Endothelial cell of umbilical vein (primary cell): ENCODE data around the gene DPP6. TPM values are rescaled to one million over a fixed set of nuclear protein-coding genes. Genes with fewer than 3 reads are reported as not detected.

Experiments used
- BruUV-seq: library from RNA; stranded (reverse); fragments of 400-500 nt; replicated peaks from 2 replicates; lab custom pipeline; 2021; lab: Mats Ljungman, UMichigan
- CTCF ChIA-PET: fragments of 300-600, 350-600 bp; sonication (Branson Sonifier 250); formaldehyde crosslinking; loops from one replicate; lab custom pipeline; 2021; ENCODE audit warnings: antibody characterized with exemption, inconsistent platforms; lab: Charles Lee
- POLR2A ChIA-PET: fragments of 300-600, 350-600 bp; sonication (Branson Sonifier 250); formaldehyde crosslinking; loops from one replicate; lab custom pipeline; 2021; ENCODE audit warnings: antibody characterized with exemption, inconsistent platforms; lab: Charles Lee
- DNase-seq: peaks from one replicate; pipeline ENCODE4 v3.0.0-alpha.2; 2011; ENCODE audit warnings: low read depth, low spot score
- FAIRE-seq: peaks from 2 replicates; lab custom pipeline; 2011; peaks lifted over from hg19 to GRCh38; lab: Jason Lieb, UNC
- H2AFZ ChIP-seq: 2 replicates; pipeline ENCODE4 v1.6.0; 2012; ENCODE audit warnings: low read depth, low read length, control low read depth, inconsistent platforms
- H3K27ac ChIP-seq: 2 replicates; pipeline ENCODE4 v1.5.1; 2011; ENCODE audit warnings: low read depth, mild to moderate bottlenecking, control low read depth, low read length, moderate library complexity; ENCODE audit not compliant: insufficient read depth
- H3K27me3 ChIP-seq, 2 experiments: 2 replicates each; pipeline versions ENCODE4 v1.6.0 to v1.6.1; 2011; ENCODE audit warnings: low read length in 2 of 2, mixed read lengths in 1 of 2; ENCODE audit not compliant: control insufficient read depth in 2 of 2, insufficient read depth in 2 of 2
- H3K36me3 ChIP-seq, 2 experiments: 2 replicates in 1 of 2; 3 replicates in 1 of 2; pipeline ENCODE4 v1.5.1; 2011; ENCODE audit warnings: low read length in 2 of 2, mild to moderate bottlenecking in 1 of 2, moderate library complexity in 1 of 2; ENCODE audit not compliant: control insufficient read depth in 2 of 2, insufficient read depth in 2 of 2; ENCODE audit errors: extremely low read depth in 1 of 2
- H3K4me1 ChIP-seq: 3 replicates; pipeline ENCODE4 v1.5.1; 2011; ENCODE audit warnings: mild to moderate bottlenecking, low read length; ENCODE audit not compliant: control insufficient read depth, insufficient read depth; ENCODE audit errors: extremely low read depth
- H3K4me2 ChIP-seq: 2 replicates; pipeline ENCODE4 v1.6.1; 2011; ENCODE audit warnings: low read length, control low read depth, mixed read lengths; ENCODE audit not compliant: insufficient read depth
- H3K4me3 ChIP-seq, 3 experiments: fragments of 200-600 bp in 1 of 3; sonication (generic), shearing (Covaris generic) in 1 of 3; replicated peaks in 1 of 3; 2 replicates each; pipeline ENCODE4 v1.5.1; 2011 to 2016; ENCODE audit warnings: control low read depth in 3 of 3, low read length in 3 of 3, mild to moderate bottlenecking in 2 of 3, inconsistent platforms in 1 of 3, low read depth in 1 of 3, moderate library complexity in 1 of 3; ENCODE audit not compliant: insufficient read depth in 1 of 3
- H3K79me2 ChIP-seq: 2 replicates; pipeline ENCODE4 v1.6.0; 2012; ENCODE audit warnings: low read length, inconsistent platforms; ENCODE audit not compliant: control insufficient read depth, insufficient read depth
- H3K9ac ChIP-seq: replicated peaks from 2 replicates; pipeline ENCODE3; 2011; ENCODE audit warnings: low read length, control low read depth; ENCODE audit not compliant: insufficient read depth; ENCODE audit errors: extremely low read depth
- H3K9me1 ChIP-seq: replicated peaks from 3 replicates; pipeline ENCODE4 v1.6.0; 2011; ENCODE audit warnings: mild to moderate bottlenecking, low read length; ENCODE audit not compliant: control insufficient read depth, insufficient read depth; ENCODE audit errors: extremely low read depth
- H3K9me3 ChIP-seq: replicated peaks from 2 replicates; pipeline ENCODE4 v1.5.1; 2012; ENCODE audit warnings: low read length, inconsistent platforms; ENCODE audit not compliant: control insufficient read depth, insufficient read depth
- H4K20me1 ChIP-seq: replicated peaks from 2 replicates; pipeline ENCODE3; 2011; ENCODE audit warnings: mild to moderate bottlenecking, low read length; ENCODE audit not compliant: control insufficient read depth, insufficient read depth; ENCODE audit errors: extremely low read depth
- EZH2 ChIP-seq: IDR thresholded peaks from 2 replicates; pipeline ENCODE4 v1.6.1; 2012; ENCODE audit warnings: borderline replicate concordance, low read depth, mild to moderate bottlenecking, moderate library complexity, low read length, inconsistent platforms; ENCODE audit not compliant: severe bottlenecking
- FOS ChIP-seq: IDR thresholded peaks from 2 replicates; pipeline ENCODE4 v1.6.1; 2011; ENCODE audit warnings: mild to moderate bottlenecking, low read length, moderate library complexity, borderline replicate concordance; ENCODE audit not compliant: insufficient read depth
- GATA2 ChIP-seq: IDR thresholded peaks from 2 replicates; pipeline ENCODE4 v1.7.0; 2011; ENCODE audit warnings: low read depth, mild to moderate bottlenecking, moderate library complexity, mixed read lengths, low read length; ENCODE audit not compliant: insufficient read length, insufficient read depth
- MAX ChIP-seq: IDR thresholded peaks from 2 replicates; pipeline ENCODE4 v1.6.1; 2011; ENCODE audit not compliant: insufficient read depth, insufficient read length
- MYC ChIP-seq: IDR thresholded peaks from one replicate; pipeline ENCODE4 v1.6.1; 2011; ENCODE audit warnings: mild to moderate bottlenecking, low read depth, low read length
- POLR2A ChIP-seq: IDR thresholded peaks from 2 replicates; pipeline ENCODE4 v1.6.1; 2012; ENCODE audit warnings: low read depth, mild to moderate bottlenecking, control low read depth, low read length
- POLR2AphosphoS5 ChIP-seq: IDR thresholded peaks from 2 replicates; pipeline ENCODE4 v1.6.1; 2012; ENCODE audit warnings: low read depth, mild to moderate bottlenecking, control low read depth, low read length, moderate library complexity; ENCODE audit not compliant: insufficient read depth
- dilution Hi-C: fragments of 300-500 bp; cut with MboI; formaldehyde crosslinking; loops from one replicate; pipeline ENCODE4 v1.15.0; 2019; ENCODE audit warnings: low sequenced_read_pairs; ENCODE audit not compliant: extremely low pct_ligation_motif_present
- intact Hi-C: fragments of 100-400 bp; cut with micrococcal nuclease; formaldehyde crosslinking; loops from one replicate; pipeline ENCODE4 v1.10.0; 2022
- polyA plus RNA-seq, 4 experiments: library from polyadenylated mRNA; depleted of rRNA in 3 of 4; stranded (reverse) in 3 of 4; unstranded in 1 of 4; fragments of >200 nt; gene quantifications; 2 replicates each; pipeline versions ENCODE4 v1.2.1 to v1.2.3, GENCODE V29; 2011 to 2012; ENCODE audit warnings: missing spikeins in 1 of 4
- total RNA-seq: library from RNA; stranded (reverse); gene quantifications from 2 replicates; pipeline ENCODE4 v1.2.3, GENCODE V29; 2021
- TF ChIP-seq, protein P1 (sequence below), 2 donors: IDR thresholded peaks; 1 replicate in 1 of 2; 2 replicates in 1 of 2; pipeline ENCODE4 v1.5.1; 2011; ENCODE audit warnings: low read length in 2 of 2, mild to moderate bottlenecking in 2 of 2, moderate library complexity in 2 of 2, control low read depth in 1 of 2, inconsistent platforms in 1 of 2, low read depth in 1 of 2; ENCODE audit not compliant: insufficient read depth in 1 of 2; ENCODE audit errors: extremely low read depth in 1 of 2

DPP6 gene
- total and polyA plus RNA-seq, 2 donors (not counting 3 experiments of a cell fraction or from before 2014, with no cell fraction given): not detected

GRCh38 chr7:154512121-154512833 is 460.1 kb downstream of the DPP6 start:
- dilution Hi-C loops: no loop called here
- no TSS peak for BruUV-seq
- no peak overlapping the region for H3K27ac ChIP-seq
- DNase-seq: no peak
- H3K9me1 ChIP-seq: no peaks in the 10 kb centered on the region
- H3K27me3 ChIP-seq: no peaks in the 10 kb centered on the region
- H3K9ac ChIP-seq: no peak overlapping the region
- intact Hi-C loops: no loop called here
- FAIRE-seq: no peak
- peaks cover 2% of the 10 kb centered on the region for H3K9me3 ChIP-seq
- H3K4me3 ChIP-seq: no peak overlapping the region
- ChIA-PET POLR2A (no interaction called here), CTCF (no interaction called here)
- no peaks in the 10 kb centered on the region for H3K4me1 ChIP-seq
- TF ChIP-seq FOS (no peak), EZH2 (no peak), MYC (no peak), POLR2A (no peak), MAX (no peak), POLR2AphosphoS5 (no peak), GATA2 (no peak)
- TF ChIP-seq, protein P1, sequence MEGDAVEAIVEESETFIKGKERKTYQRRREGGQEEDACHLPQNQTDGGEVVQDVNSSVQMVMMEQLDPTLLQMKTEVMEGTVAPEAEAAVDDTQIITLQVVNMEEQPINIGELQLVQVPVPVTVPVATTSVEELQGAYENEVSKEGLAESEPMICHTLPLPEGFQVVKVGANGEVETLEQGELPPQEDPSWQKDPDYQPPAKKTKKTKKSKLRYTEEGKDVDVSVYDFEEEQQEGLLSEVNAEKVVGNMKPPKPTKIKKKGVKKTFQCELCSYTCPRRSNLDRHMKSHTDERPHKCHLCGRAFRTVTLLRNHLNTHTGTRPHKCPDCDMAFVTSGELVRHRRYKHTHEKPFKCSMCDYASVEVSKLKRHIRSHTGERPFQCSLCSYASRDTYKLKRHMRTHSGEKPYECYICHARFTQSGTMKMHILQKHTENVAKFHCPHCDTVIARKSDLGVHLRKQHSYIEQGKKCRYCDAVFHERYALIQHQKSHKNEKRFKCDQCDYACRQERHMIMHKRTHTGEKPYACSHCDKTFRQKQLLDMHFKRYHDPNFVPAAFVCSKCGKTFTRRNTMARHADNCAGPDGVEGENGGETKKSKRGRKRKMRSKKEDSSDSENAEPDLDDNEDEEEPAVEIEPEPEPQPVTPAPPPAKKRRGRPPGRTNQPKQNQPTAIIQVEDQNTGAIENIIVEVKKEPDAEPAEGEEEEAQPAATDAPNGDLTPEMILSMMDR (IDR thresholded peaks at IDR 0.05; ENCODE audit: extremely low read depth in 1 of 2, insufficient read depth in 1 of 2, low read depth in 1 of 2, low read length in 2 of 2): no peak
- H4K20me1 ChIP-seq: no peaks in the 10 kb centered on the region
- H3K79me2 ChIP-seq: no peaks in the 10 kb centered on the region
- H3K4me2 ChIP-seq: no peak overlapping the region
- H2AFZ ChIP-seq: no peak overlapping the region
- H3K36me3 ChIP-seq: no peaks in the 10 kb centered on the region
